MM.1S (cell line): ENCODE results near the gene AMELY.

Experiments
- EZH2 ChIP-seq: fragments of 300-600 bp; sonication (generic); optimal IDR thresholded peaks from 2 replicates; pipeline ENCODE3; 2017; ENCODE audit warnings: low read depth, mild to moderate bottlenecking, antibody characterized with exemption, low read length, mixed read lengths
- EZH2phosphoT487 ChIP-seq: fragments of 300-600 bp; sonication (generic); IDR thresholded peaks from 2 replicates; pipeline ENCODE4 v1.6.1; 2018; ENCODE audit warnings: antibody characterized with exemption, low read length
- TF ChIP-seq, protein P1 (sequence below): fragments of 300-600 bp; sonication (generic); IDR thresholded peaks from 2 replicates; pipeline ENCODE4 v1.5.1; 2016; ENCODE audit warnings: antibody characterized with exemption, low read length, mixed read lengths

DNA sequence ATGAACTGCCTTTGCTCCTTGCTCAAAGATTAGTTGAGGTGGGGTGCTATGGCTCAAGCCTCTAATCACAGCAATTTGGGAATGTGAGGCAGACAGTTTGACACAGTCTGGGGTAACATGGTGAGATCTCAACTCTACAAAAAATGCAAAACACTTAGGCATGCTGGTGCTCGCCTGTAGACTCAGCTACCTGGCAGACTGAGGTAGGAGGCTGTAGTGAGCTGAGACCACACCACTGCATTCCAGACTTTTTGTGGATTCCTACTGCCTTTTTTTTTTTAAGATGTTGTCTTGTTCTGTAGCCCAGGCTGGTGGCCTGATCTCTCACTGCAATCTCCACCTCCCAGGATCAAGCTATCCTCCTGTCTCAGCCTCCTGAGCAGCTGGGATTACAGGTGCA is 4.0 kb downstream of the AMELY start:
- TF ChIP-seq, protein P1, sequence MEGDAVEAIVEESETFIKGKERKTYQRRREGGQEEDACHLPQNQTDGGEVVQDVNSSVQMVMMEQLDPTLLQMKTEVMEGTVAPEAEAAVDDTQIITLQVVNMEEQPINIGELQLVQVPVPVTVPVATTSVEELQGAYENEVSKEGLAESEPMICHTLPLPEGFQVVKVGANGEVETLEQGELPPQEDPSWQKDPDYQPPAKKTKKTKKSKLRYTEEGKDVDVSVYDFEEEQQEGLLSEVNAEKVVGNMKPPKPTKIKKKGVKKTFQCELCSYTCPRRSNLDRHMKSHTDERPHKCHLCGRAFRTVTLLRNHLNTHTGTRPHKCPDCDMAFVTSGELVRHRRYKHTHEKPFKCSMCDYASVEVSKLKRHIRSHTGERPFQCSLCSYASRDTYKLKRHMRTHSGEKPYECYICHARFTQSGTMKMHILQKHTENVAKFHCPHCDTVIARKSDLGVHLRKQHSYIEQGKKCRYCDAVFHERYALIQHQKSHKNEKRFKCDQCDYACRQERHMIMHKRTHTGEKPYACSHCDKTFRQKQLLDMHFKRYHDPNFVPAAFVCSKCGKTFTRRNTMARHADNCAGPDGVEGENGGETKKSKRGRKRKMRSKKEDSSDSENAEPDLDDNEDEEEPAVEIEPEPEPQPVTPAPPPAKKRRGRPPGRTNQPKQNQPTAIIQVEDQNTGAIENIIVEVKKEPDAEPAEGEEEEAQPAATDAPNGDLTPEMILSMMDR: no peak
- TF ChIP-seq EZH2 (no peak), EZH2phosphoT487 (no peak)
